ENCODE measurements around the gene PRKCZ.

DNA sequence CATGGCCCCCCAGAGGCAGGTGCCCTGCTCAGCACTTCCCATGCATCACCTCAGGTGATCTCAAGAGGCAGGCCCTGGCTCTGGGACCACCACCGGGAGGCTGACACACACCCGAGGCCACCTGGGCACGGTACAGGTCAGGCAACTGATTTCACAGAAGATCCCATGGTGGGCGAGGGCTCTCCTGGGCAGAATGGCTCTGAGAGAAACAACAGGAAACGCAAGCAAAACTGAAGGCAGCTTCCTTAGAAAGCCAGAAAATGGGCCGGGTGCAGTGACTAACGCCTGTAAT, 166.5 kb downstream of the PRKCZ start:
- TF ChIP-seq, protein P1, sequence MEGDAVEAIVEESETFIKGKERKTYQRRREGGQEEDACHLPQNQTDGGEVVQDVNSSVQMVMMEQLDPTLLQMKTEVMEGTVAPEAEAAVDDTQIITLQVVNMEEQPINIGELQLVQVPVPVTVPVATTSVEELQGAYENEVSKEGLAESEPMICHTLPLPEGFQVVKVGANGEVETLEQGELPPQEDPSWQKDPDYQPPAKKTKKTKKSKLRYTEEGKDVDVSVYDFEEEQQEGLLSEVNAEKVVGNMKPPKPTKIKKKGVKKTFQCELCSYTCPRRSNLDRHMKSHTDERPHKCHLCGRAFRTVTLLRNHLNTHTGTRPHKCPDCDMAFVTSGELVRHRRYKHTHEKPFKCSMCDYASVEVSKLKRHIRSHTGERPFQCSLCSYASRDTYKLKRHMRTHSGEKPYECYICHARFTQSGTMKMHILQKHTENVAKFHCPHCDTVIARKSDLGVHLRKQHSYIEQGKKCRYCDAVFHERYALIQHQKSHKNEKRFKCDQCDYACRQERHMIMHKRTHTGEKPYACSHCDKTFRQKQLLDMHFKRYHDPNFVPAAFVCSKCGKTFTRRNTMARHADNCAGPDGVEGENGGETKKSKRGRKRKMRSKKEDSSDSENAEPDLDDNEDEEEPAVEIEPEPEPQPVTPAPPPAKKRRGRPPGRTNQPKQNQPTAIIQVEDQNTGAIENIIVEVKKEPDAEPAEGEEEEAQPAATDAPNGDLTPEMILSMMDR (conservative IDR thresholded peaks at IDR 0.05; ENCODE audit: low read depth, low read length) = no peak
- no peak for TF ChIP-seq EZH2 (IDR thresholded peaks at IDR 0.05; ENCODE audit: borderline replicate concordance, low read depth, low read length, poor library complexity, severe bottlenecking)
